22Rv1 (cell line): Measurements from ENCODE around the gene DCBLD2.

Experiments used
- CTCF ChIP-seq: fragments of 450-650 bp; IDR thresholded peaks from 2 replicates; pipeline ENCODE4 v1.5.1; 2017; ENCODE audit warnings: mild to moderate bottlenecking
- ZFX ChIP-seq: fragments of 450-650 bp; IDR thresholded peaks from 2 replicates; pipeline ENCODE4 v1.6.1; 2017; ENCODE audit warnings: antibody characterized with exemption, borderline replicate concordance

GRCh38 chr3:98772022-98772421 lies 129.5 kb downstream of the DCBLD2 start:
- TF ChIP-seq CTCF (no peak), ZFX (no peak)
